Rectal smooth muscle tissue (tissue), 1 donor: Measurements from ENCODE around the gene KLRC4.
"Not testable (repeated sequence)": the region's sequence is repeated elsewhere in the genome, so short reads cannot be mapped to it uniquely, and the experiment has no call there.

ENCODE experiments used
- H3K27ac ChIP-seq: one replicate; pipeline ENCODE4 v1.7.0; 2013; ENCODE audit warnings: low read depth, low read length, inconsistent platforms
- H3K27me3 ChIP-seq: one replicate; pipeline ENCODE4 v1.7.0; 2013; ENCODE audit warnings: low read length; ENCODE audit not compliant: control insufficient read depth, insufficient read depth
- H3K36me3 ChIP-seq: one replicate; pipeline ENCODE4 v1.7.0; 2013; ENCODE audit warnings: low read length; ENCODE audit not compliant: control insufficient read depth, insufficient read depth
- H3K4me1 ChIP-seq: one replicate; pipeline ENCODE4 v1.7.0; 2013; ENCODE audit warnings: low read length; ENCODE audit not compliant: control insufficient read depth, insufficient read depth
- H3K4me3 ChIP-seq: one replicate; pipeline ENCODE4 v1.7.0; 2013; ENCODE audit warnings: low read length
- H3K9ac ChIP-seq: one replicate; pipeline ENCODE4 v1.7.0; 2013; ENCODE audit warnings: low read length

Gene KLRC4

GRCh38 chr12:10425938-10426337 lies 16.4 kb upstream of the KLRC4 start:
- H3K27ac ChIP-seq, H3K4me3 ChIP-seq, H3K9ac ChIP-seq, H3K4me1 ChIP-seq, H3K36me3 ChIP-seq, H3K27me3 ChIP-seq: not testable (repeated sequence)

GRCh38 chr12:10424260-10424899 lies 14.8 kb upstream of the KLRC4 start:
- not testable (repeated sequence) for H3K27me3 ChIP-seq, H3K9ac ChIP-seq, H3K4me3 ChIP-seq, H3K36me3 ChIP-seq, H3K4me1 ChIP-seq, H3K27ac ChIP-seq

GRCh38 chr12:10422159-10422558 lies 12.6 kb upstream of the KLRC4 start:
- H3K27ac ChIP-seq, H3K4me3 ChIP-seq, H3K9ac ChIP-seq, H3K36me3 ChIP-seq, H3K27me3 ChIP-seq, H3K4me1 ChIP-seq: not testable (repeated sequence)

GRCh38 chr12:10420334-10420733 lies 10.8 kb upstream of the KLRC4 start, which contains the start of gene KLRC3:
TSS of gene KLRC3 (minus strand) at chr12:10420595. CDS start at chr12:10420550, 45 bp downstream.
- H3K27me3 ChIP-seq, H3K4me1 ChIP-seq, H3K4me3 ChIP-seq, H3K36me3 ChIP-seq, H3K9ac ChIP-seq, H3K27ac ChIP-seq: not testable (repeated sequence)

GRCh38 chr12:10408842-10409241 lies 715 bp downstream of the KLRC4 start:
- Histone ChIP-seq H3K36me3 (no peaks in the 10 kb centered on the region), H3K9ac (no peak overlapping the region), H3K27ac (no peak overlapping the region), H3K4me1 (no peaks in the 10 kb centered on the region), H3K4me3 (no peak overlapping the region), H3K27me3 (no peaks in the 10 kb centered on the region)

- Histone ChIP-seq H3K9ac (no peak overlapping the region), H3K27ac (no peak overlapping the region), H3K27me3 (no peaks in the 10 kb centered on the region), H3K4me1 (no peaks in the 10 kb centered on the region), H3K4me3 (no peak overlapping the region), H3K36me3 (no peaks in the 10 kb centered on the region)
These were observed 2.8 kb downstream of the KLRC4 start for GRCh38 chr12:10406725-10407124.

GRCh38 chr12:10405294-10405693 lies 4.3 kb downstream of the KLRC4 start:
- Histone ChIP-seq H3K4me3 (no peak overlapping the region), H3K4me1 (no peaks in the 10 kb centered on the region), H3K27ac (no peak overlapping the region), H3K27me3 (no peaks in the 10 kb centered on the region), H3K9ac (no peak overlapping the region), H3K36me3 (no peaks in the 10 kb centered on the region)

GRCh38 chr12:10404798-10405197 lies 4.8 kb downstream of the KLRC4 start:
- H3K9ac ChIP-seq = no peak overlapping the region
- H3K27ac ChIP-seq = no peak overlapping the region
- H3K27me3 ChIP-seq = no peaks in the 10 kb centered on the region

GRCh38 chr12:10400829-10401228 lies 8.7 kb downstream of the KLRC4 start:
- Histone ChIP-seq H3K4me1 (no peaks in the 10 kb centered on the region), H3K36me3 (no peaks in the 10 kb centered on the region), H3K27ac (no peak overlapping the region), H3K4me3 (no peak overlapping the region), H3K9ac (no peak overlapping the region), H3K27me3 (no peaks in the 10 kb centered on the region)

More at GRCh38 chr12:10404798-10405197, 4.8 kb downstream of the KLRC4 start:
- Histone ChIP-seq H3K36me3 (no peaks in the 10 kb centered on the region), H3K4me1 (no peaks in the 10 kb centered on the region), H3K4me3 (no peak overlapping the region)

GRCh38 chr12:10398168-10398567 lies 11.4 kb downstream of the KLRC4 start:
- Histone ChIP-seq H3K4me1 (no peaks in the 10 kb centered on the region), H3K9ac (no peak overlapping the region), H3K27me3 (no peaks in the 10 kb centered on the region), H3K36me3 (no peaks in the 10 kb centered on the region), H3K27ac (no peak overlapping the region), H3K4me3 (no peak overlapping the region)

- no peak overlapping the region for H3K9ac ChIP-seq
- H3K27me3 ChIP-seq = no peaks in the 10 kb centered on the region
- no peaks in the 10 kb centered on the region for H3K4me1 ChIP-seq
- H3K36me3 ChIP-seq = no peaks in the 10 kb centered on the region
- no peak overlapping the region for H3K4me3 ChIP-seq
- no peak overlapping the region for H3K27ac ChIP-seq
These were observed 12.3 kb downstream of the KLRC4 start for GRCh38 chr12:10397296-10397695.

- not testable (repeated sequence) for H3K4me3 ChIP-seq, H3K27ac ChIP-seq, H3K4me1 ChIP-seq, H3K27me3 ChIP-seq, H3K36me3 ChIP-seq, H3K9ac ChIP-seq
These were observed 13.4 kb downstream of the KLRC4 start for GRCh38 chr12:10396176-10396575.

GRCh38 chr12:10395390-10395998 lies 14.1 kb downstream of the KLRC4 start:
- no peaks in the 10 kb centered on the region for H3K27me3 ChIP-seq
- H3K36me3 ChIP-seq = no peaks in the 10 kb centered on the region
- no peaks in the 10 kb centered on the region for H3K4me1 ChIP-seq
- H3K27ac ChIP-seq = peak overlapping the region; percentile 46
- H3K9ac ChIP-seq = no peak overlapping the region
- peak overlapping the region; percentile 34 for H3K4me3 ChIP-seq
